ENCODE results near the gene PPARD.

- TF ChIP-seq EZH2phosphoT487 (IDR thresholded peaks at IDR 0.05; ENCODE audit: insufficient read depth, low read depth) (no peak), EZH2 (IDR thresholded peaks at IDR 0.05; ENCODE audit: insufficient read depth, poor library complexity, severe bottlenecking) (no peak)
Measured at GRCh38 chr6:35321091-35321490, 21.3 kb upstream of the PPARD start.
